Glomerular visceral epithelial cell (primary cell): ENCODE results near the gene ZNF266.

Experiments
- DNase-seq: peaks from one replicate; pipeline ENCODE4 v3.0.0-alpha.2; 2016; ENCODE audit errors: extremely low spot score

The ZNF266 gene

DNA sequence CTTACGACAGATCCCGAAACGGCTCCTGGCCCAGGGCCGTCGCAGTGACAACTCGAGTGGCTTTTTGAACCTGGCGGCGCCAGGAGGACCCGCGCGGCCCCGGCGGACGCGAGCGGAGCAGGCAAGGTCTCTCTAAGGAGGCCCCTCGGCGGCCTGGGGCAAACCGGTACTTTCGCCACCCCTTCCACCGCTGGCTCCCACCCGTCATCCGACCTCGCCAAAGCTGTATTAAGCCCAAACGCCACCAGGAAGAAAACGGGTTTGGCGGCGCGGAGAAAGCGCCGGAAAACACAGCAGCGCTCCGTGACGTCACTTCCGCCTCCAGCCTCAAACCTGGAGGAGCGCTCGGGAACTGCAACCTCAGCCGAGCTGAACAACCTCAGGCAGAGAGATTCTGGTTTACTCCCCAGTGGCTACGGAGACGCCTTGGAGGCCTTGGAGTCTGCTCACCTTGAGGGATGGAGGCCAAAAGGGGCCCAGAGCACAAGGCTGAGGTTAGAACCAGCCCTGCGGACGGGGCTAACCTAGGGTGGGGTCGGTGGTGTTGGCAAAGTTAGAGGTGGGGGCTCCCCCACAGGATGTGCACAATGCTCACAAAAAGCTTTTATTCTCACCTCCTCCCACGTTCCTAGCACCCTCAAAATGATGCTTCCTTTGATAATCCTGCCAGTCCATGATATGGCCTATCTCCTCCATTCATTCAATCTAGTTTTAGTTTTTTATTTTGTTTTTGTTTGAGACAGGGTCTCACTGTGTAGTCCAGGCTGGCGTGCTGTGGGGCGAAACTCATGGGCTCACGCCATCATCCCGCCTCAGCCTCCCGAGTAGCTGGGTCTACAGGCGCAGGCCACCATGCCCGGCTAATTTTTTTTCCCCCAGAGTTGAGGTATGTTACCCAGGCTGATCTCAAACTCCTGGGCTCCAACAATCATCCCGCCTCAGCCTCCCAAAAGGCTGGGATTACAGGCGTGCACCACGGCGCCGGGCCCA lies at the start of gene ZNF266:
Gene ZNF266, minus strand, starts transcription at position 295 of the 990 bp plus-strand sequence. CDS start 15,484 bp downstream, outside the sequence.
- DNase-seq, result peak; percentile 85

DNA sequence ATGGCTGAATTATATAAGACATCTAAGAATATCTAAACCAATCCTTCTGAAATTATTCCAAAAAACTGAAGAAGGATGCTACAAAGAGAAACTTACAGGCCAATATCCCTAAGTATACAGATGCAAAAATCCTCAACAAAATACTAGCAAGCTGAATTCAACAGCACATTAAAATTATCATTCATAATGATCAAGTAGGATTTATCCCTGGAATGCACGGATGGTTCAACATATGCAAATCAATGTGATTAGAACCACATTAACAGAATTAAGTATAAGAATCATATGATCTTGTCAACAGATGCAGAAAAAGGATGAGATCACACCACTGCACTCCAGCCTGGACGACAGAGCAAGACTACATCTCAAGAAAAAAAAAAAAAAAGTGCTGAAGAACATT lies 49.8 kb upstream of the ZNF266 start:
- DNase-seq, result no peak

DNA sequence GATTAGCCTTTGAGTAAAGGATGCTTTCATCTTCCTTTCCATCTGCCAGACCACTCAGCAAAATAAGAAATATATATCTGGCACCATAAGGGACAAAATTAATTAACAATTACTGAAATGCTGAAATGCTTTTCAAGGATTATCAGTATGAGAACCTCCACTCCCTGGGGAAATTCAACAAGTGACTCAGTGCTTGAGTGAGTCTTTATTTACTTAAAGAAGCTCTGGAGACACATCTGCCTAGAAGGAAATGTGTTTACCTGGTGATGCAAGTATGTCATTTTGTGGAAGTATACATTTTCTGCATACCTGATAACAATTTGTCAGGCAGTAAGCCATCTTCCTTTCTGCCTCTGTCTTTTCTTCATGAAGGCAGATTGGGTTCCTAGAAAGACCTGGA lies 39.6 kb upstream of the ZNF266 start:
- no peak for DNase-seq

GRCh38 chr19:9467161-9467560 lies 31.8 kb upstream of the ZNF266 start:
- no peak for DNase-seq

GRCh38 chr19:9461938-9462337 lies 26.6 kb upstream of the ZNF266 start:
- DNase-seq, result no peak

DNA sequence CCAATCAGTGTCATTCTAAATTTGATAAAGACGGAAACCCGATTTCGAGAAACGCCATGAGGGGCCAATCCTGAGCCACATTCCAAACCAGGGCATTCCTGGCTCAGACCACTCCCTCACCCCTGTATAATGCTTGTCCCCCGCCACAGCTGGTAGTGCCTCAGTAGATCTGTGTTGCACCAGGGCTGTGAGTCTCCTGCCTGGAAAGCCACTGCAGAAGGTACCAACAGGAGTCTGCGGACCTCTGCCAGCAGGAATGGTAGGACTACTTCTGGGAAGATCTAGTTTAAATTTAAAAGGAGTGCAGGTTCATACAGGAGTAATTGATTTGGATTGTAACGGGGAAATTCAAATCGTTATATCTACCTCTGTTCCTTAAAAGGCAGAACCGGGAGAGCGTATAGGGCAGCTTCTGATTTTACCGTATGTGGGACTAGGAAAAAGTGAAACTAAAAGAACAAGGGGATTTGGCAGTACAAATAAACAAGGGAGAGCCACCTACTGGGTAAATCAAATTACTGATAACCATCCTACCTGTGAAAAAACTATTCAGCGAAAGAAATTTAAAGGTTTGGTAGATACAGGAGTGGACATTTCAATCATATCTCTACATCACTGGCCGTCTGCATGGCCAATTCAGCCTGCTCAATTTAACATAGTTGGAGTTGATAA lies 20.8 kb upstream of the ZNF266 start:
- DNase-seq, result no peak

DNA sequence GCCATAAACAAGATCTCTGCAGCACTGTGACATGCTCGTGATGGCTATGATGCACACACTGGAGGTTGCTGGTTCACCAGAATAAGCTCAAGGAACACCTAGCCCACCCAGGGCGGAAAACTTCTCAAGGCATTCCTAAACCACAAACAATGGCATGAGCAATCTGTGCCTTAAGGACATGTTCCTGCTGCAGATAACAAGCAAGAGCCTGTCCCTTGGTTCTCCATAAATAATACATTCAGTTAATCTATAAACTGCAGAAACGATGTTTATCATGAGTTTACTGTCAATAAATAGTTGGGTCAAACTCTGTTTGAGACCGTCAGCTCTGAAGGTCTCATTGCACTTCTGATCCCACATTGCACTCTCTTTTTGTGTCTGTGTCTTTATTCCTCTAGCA lies 18.6 kb upstream of the ZNF266 start:
- DNase-seq, result no peak

GRCh38 chr19:9445037-9445436 lies 9.7 kb upstream of the ZNF266 start:
- no peak for DNase-seq

DNA sequence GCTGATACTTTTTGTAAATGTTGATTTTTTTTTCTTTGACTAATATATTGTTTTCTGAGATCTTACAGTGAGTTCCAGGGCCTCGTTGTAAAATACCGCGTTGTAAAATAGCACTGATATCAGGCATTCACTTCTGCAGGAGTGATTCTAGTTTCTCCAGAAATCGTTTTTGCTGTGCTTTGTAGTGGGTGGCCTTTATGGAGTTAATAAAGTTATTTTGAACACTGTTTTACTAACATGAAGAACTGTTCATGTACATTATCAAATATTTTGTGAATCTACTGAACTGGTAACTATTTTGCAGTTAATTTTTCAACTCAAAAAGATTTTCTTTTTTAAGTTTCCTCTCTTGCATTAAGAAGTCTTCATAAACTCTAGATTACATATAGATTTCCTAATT lies 985 bp upstream of the ZNF266 start:
- no peak for DNase-seq

- DNase-seq, result no peak
Measured at GRCh38 chr19:9431475-9431874, 3.9 kb downstream of the ZNF266 start.

DNA sequence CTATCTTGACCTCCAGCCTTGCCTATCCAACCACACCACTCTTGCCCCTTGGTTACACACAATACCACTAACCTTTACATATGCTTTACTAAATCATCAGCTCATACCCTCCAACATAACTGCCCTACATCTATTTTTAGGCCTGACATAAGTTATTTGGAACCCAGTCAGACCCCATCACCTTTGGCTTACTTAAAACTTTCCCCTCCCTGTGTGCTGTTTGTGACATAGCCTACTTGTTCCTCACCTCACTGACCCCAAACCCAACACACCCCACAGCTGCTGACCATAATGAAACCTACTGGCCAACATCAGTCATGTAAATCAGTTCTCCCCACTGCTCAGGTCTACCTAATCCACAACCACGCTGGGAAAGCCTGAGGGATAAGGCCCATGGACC lies 4.9 kb downstream of the ZNF266 start:
- DNase-seq, result no peak

DNA sequence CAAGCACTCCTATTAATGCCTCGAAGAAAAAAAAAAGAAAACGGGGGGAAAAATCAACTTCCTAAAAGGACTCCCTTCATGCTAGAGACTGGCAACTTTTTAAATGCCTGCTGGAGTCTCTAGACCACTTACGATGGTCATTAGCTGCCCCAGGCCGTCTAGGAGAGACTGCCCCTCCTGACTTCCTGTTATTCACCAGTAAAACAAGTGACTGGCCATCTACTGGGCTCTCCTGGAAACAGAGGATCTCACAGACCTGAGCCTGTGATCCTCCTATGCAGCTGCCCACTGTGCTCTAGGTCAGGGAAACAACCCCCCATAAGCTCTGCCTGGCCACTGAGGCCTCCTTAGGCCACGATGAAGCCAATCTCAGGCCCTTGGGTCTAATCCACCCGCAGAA lies 7.4 kb downstream of the ZNF266 start:
- no peak for DNase-seq

DNA sequence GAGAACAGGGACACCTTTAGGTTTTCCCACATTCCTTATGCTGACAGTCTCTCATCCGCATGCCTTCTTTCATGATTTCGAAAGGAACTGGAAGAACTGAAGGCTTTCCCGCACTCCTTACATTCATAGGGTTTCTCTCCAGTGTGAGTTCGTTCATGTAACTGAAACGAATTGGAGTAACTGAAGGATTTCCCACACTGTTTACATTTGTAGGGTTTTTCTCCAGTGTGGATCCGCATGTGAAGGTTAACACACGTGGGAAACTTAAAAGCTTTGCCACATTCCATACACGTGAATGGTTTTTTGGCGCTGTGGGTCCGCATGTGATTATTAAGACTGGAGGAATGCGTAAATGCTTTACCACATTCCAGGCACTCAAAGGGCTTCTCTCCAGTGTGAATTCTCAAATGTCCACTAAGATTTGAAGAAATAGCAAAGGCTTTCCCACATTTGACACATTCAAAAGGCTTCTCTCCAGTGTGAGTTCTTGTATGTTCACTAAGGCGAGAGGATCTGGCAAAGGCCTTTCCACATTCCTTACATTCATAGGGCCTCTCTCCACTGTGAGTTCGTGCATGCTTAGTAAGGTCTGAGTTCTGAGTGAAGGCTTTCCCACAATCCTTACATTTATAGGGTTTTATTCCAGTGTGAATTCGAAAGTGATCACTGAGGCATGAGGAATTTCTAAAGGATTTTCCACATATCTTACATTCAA lies 22.0 kb downstream of the ZNF266 start:
- no peak for DNase-seq

DNA sequence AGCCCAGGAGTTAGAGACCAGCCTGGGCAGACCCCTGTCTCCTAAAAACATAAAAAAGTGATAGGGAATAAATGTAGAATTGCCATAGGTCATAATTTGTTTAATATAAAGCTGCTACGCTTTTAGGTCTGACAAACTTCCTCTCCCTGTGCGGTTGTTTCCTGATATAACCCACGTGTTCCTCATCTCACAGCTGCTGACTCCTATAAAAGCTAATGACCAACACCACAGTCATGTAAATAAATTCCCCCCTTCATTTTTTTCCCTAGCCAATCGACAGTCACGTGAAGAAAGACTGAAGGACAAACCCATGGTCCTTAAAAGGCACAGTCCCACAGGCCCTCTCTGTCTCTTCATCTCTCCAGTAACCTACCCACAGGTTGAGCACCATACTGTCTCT lies 27.5 kb downstream of the ZNF266 start:
- no peak for DNase-seq

- peak; percentile 58 for DNase-seq
Measured at GRCh38 chr19:9406798-9407352, 28.5 kb downstream of the ZNF266 start.

- no peak for DNase-seq
Measured at GRCh38 chr19:9381361-9381785, 54.0 kb downstream of the ZNF266 start.

GRCh38 chr19:9370738-9371619 lies 64.4 kb downstream of the ZNF266 start:
- no peak for DNase-seq

DNA sequence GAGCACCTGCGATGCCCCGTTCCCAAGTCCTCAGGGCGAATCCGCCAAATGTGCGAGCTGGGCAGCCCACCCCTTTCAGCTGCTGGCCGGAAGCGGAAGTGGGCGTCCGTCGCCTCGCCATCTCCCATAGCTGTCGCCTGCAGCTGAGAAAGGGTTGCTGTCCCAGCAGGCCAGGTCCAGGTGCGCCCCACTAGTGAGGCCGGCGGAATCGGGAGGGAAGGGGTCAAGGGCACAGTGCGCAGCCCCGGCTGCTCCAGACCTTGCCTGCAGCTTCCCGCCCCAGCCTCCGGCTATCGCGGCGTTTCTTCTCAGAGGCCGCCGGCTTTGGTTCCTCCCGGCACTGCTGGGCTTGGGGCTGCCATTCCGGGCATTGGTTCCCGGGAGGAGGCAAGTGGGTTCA lies 72.5 kb downstream of the ZNF266 start, which contains the start of gene ZNF177:
Gene ZNF177, plus strand, starts transcription at position 109 of the 400 bp plus-strand sequence. CDS start 15,299 bp downstream, outside the sequence.
- DNase-seq, result no peak
